Osteocyte (in vitro differentiated cells): ENCODE data around the gene CAB39L. TPM values are rescaled to one million over a fixed set of nuclear protein-coding genes. Genes with fewer than 3 reads are reported as not detected.
A peak's percentile ranks its signal among the peaks of the same experiment; 100 is the strongest.

ENCODE experiments used
- DNase-seq: peaks from one replicate; pipeline ENCODE4 v3.0.0; 2021; ENCODE audit warnings: mixed read lengths; ENCODE audit not compliant: unreplicated experiment; ENCODE audit errors: extremely low spot score
- H3K27ac Mint-ChIP-seq: one replicate; pipeline ENCODE4 v1.8.0; 2021; ENCODE audit warnings: mild to moderate bottlenecking, mixed read lengths; ENCODE audit not compliant: unreplicated experiment
- H3K27me3 Mint-ChIP-seq: one replicate; pipeline ENCODE4 v1.8.0; 2021; ENCODE audit warnings: mixed read lengths; ENCODE audit not compliant: unreplicated experiment
- H3K36me3 Mint-ChIP-seq: one replicate; pipeline ENCODE4 v1.8.0; 2021; ENCODE audit warnings: mixed read lengths; ENCODE audit not compliant: unreplicated experiment
- H3K4me1 Mint-ChIP-seq: one replicate; pipeline ENCODE4 v1.8.0; 2021; ENCODE audit warnings: mixed read lengths; ENCODE audit not compliant: unreplicated experiment
- H3K4me3 Mint-ChIP-seq: one replicate; pipeline ENCODE4 v1.8.0; 2021; ENCODE audit warnings: mild to moderate bottlenecking, moderate library complexity, mixed read lengths; ENCODE audit not compliant: unreplicated experiment
- H3K9me3 Mint-ChIP-seq: one replicate; pipeline ENCODE4 v1.8.0; 2021; ENCODE audit warnings: mixed read lengths; ENCODE audit not compliant: unreplicated experiment
- total RNA-seq: library from RNA; stranded (reverse); gene quantifications from 2 replicates; pipeline ENCODE4 v1.2.1, GENCODE V29; 2021
- TF ChIP-seq, protein P1 (sequence below): fragments of 200-600 bp; sonication (generic); IDR thresholded peaks from 2 replicates; pipeline ENCODE4 v1.5.0; 2021; ENCODE audit warnings: antibody characterized with exemption, mild to moderate bottlenecking, moderate library complexity

The CAB39L gene
- total RNA-seq, 1 donor from 2014 or later: 8.3 TPM

DNA sequence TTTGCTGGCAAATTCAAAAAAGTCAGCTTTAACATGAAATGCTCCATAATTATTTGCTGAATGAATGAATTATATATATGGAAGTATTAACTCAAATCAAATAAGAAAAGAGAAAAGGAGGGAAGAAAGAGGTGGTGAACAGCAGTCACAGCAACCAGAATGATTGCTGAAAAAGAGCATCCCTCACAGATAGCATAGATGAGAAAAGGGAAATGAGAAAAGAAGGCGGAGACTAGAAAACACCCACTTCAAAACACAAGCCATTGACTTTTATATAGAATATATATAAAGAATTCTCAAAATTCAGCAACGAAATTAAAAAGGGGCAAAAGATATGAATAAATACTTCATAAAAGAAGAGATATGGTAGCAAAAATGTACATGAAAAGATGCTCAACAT, 75.2 kb downstream of the CAB39L start:
- Mint-ChIP-seq H3K27ac (peak overlapping the region; percentile 70), H3K27me3 (no peaks in the 10 kb centered on the region), H3K4me3 (no peak overlapping the region), H3K36me3 (peaks cover 2% of the 10 kb centered on the region), H3K9me3 (peaks cover 12% of the 10 kb centered on the region), H3K4me1 (peaks cover 51% of the 10 kb centered on the region)
- TF ChIP-seq, protein P1, sequence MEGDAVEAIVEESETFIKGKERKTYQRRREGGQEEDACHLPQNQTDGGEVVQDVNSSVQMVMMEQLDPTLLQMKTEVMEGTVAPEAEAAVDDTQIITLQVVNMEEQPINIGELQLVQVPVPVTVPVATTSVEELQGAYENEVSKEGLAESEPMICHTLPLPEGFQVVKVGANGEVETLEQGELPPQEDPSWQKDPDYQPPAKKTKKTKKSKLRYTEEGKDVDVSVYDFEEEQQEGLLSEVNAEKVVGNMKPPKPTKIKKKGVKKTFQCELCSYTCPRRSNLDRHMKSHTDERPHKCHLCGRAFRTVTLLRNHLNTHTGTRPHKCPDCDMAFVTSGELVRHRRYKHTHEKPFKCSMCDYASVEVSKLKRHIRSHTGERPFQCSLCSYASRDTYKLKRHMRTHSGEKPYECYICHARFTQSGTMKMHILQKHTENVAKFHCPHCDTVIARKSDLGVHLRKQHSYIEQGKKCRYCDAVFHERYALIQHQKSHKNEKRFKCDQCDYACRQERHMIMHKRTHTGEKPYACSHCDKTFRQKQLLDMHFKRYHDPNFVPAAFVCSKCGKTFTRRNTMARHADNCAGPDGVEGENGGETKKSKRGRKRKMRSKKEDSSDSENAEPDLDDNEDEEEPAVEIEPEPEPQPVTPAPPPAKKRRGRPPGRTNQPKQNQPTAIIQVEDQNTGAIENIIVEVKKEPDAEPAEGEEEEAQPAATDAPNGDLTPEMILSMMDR: no peak
- DNase-seq: no peak

DNA sequence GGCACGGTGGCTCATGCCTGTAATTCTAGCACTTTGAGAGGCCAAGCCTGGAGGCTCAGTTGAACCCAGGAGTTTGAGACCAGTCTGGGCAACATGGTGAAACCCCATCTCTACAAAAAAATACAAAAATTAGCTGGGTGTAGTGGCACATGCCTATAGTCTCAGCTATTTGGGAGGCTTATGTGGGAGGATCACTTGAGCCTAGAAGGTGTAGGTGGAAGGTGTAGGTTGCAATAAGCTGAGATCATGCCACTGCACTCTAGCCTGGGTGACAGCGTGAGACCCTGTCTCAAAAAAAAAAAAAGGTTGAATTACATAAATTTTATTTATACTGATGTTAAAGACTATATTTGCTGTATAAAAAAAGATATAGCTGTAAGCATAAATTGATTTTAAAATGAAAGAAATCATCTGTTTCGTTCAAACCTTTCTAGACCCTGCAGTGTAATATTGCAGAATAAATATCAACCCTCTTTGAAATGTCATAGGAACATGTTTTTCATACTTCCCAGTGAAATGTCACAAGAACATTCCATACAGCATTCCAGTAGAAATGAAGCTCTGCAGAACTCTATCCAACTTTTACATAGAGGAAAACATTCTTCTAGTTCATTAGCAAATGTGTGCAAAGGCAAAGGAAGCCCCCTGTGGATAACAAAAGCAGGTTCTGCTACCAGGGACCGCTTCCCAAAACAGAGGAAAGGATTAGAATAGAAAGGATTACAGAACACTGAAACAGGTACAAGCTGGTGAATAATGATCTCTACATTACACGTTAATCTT, 76.0 kb downstream of the CAB39L start:
- Mint-ChIP-seq H3K9me3 (peaks cover 19% of the 10 kb centered on the region), H3K4me1 (peaks cover 42% of the 10 kb centered on the region), H3K27me3 (no peaks in the 10 kb centered on the region), H3K36me3 (peaks cover 8% of the 10 kb centered on the region), H3K27ac (peak overlapping the region; percentile 70), H3K4me3 (peak overlapping the region; percentile 1)
- TF ChIP-seq, protein P1: no peak
- DNase-seq: no peak

DNA sequence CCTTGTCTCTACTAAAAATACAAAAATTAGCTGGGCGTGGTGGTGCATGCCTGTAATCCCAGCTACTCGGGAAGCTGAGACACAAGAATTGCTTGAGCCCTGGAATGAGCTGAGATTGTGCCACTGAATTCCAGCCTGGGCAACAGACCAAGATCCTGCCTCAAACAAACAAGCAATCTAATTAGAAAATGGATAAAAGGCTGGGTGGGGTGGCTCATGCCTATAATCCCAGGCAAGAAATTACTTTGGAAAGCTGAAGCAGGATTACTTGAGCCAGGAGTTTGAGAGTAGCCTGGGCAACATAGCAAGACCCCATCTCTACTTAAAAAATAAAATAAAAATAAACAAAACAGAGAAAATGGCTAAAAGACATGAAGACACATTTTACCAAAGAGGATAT, 77.0 kb downstream of the CAB39L start:
- peaks cover 11% of the 10 kb centered on the region for H3K36me3 Mint-ChIP-seq
- no peaks in the 10 kb centered on the region for H3K27me3 Mint-ChIP-seq
- no peak overlapping the region for H3K4me3 Mint-ChIP-seq
- DNase-seq: no peak
- TF ChIP-seq, protein P1: no peak
- H3K9me3 Mint-ChIP-seq: peaks cover 22% of the 10 kb centered on the region
- H3K27ac Mint-ChIP-seq: no peak overlapping the region
- H3K4me1 Mint-ChIP-seq: peaks cover 32% of the 10 kb centered on the region

DNA sequence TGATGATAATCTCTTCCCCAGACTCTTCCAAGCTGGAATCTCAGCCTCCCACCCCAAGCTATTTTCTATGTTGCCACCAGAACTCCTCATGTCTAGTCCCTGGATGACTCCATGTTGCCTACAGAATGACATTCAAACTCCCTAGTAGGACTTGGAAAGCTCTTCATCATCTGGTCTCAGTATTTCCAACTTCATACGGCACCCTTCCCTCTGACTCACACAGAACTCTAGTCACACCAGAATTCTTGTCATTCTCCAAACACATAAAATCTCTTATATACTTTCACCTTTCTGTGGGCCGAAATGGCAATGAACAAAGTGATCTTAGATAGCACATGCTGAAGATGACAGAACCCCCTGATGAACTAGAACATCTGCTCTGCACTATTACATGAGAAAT, 86.2 kb downstream of the CAB39L start:
- Mint-ChIP-seq H3K9me3 (peaks cover 9% of the 10 kb centered on the region), H3K36me3 (peaks cover 5% of the 10 kb centered on the region), H3K4me1 (peaks cover 32% of the 10 kb centered on the region), H3K27ac (peak overlapping the region; percentile 43), H3K27me3 (no peaks in the 10 kb centered on the region), H3K4me3 (no peak overlapping the region)
- no peak for DNase-seq
- TF ChIP-seq, protein P1: no peak

DNA sequence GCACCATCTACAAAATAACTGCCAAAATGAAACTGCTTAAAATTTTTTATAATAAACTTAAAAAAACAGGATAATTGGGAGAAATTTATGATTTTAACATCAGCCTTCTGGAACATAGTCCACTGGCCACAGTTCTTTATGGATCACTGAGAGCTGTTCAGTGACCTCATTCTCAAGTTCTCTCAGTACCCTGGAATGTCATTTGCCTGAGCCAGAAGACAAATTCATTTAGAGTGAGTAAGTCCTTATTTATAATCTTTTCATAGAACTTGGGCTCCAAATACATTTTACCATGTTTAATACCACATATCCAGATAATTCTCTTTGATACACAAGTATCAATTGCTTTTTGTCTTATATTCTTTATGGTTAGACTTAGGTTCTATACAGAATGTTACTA, 87.6 kb downstream of the CAB39L start:
- DNase-seq: no peak
- Mint-ChIP-seq H3K9me3 (peaks cover 7% of the 10 kb centered on the region), H3K4me1 (peaks cover 39% of the 10 kb centered on the region), H3K27ac (peak overlapping the region; percentile 38), H3K4me3 (no peak overlapping the region), H3K27me3 (no peaks in the 10 kb centered on the region), H3K36me3 (peaks cover 5% of the 10 kb centered on the region)
- TF ChIP-seq, protein P1: no peak
